Astrocyte of the cerebellum (primary cell): Measurements from ENCODE around the gene DIP2A.
"Not testable (repeated sequence)": the region's sequence is repeated elsewhere in the genome, so short reads cannot be mapped to it uniquely, and the experiment has no call there.

Source experiments
- DNase-seq: peaks from one replicate; pipeline ENCODE4 v3.0.0-alpha.2; 2011; ENCODE audit warnings: low read depth
- H3K4me3 ChIP-seq: 2 replicates; pipeline ENCODE4 v1.5.1; 2011; ENCODE audit warnings: mild to moderate bottlenecking, low read depth, low read length, moderate library complexity
- CTCF ChIP-seq: IDR thresholded peaks from 2 replicates; pipeline ENCODE4 v1.5.1; 2012; ENCODE audit warnings: low read length, low read depth, moderate library complexity, mild to moderate bottlenecking; ENCODE audit errors: missing control alignments
- in situ Hi-C: cut with HindIII; loops from 2 replicates; pipeline ENCODE4 v1.10.0; 2017; ENCODE audit warnings: low sequenced_read_pairs

Gene DIP2A

GRCh38 chr21:46443910-46444309 lies 14.8 kb upstream of the DIP2A start:
- DNase-seq = no peak
- no peak for TF ChIP-seq CTCF
- H3K4me3 ChIP-seq = no peak overlapping the region
- in situ Hi-C loops = no loop called here

GRCh38 chr21:46448108-46448507 lies 10.6 kb upstream of the DIP2A start:
- TF ChIP-seq CTCF = no peak
- in situ Hi-C loops = no loop called here
- DNase-seq = no peak
- no peak overlapping the region for H3K4me3 ChIP-seq

GRCh38 chr21:46448855-46449254 lies 9.8 kb upstream of the DIP2A start:
- DNase-seq, H3K4me3 ChIP-seq, in situ Hi-C loops: not testable (repeated sequence)

GRCh38 chr21:46452710-46453109 lies 6.0 kb upstream of the DIP2A start:
- in situ Hi-C loops = no loop called here
- TF ChIP-seq CTCF = no peak
- H3K4me3 ChIP-seq = no peak overlapping the region
- DNase-seq = no peak

- no peak overlapping the region for H3K4me3 ChIP-seq
- DNase-seq = no peak
- no peak for TF ChIP-seq CTCF
- in situ Hi-C loops = no loop called here
Observed at GRCh38 chr21:46454142-46454541, 4.5 kb upstream of the DIP2A start.

- H3K4me3 ChIP-seq = no peak overlapping the region
- no peak for TF ChIP-seq CTCF
- DNase-seq = no peak
- in situ Hi-C loops = no loop called here
Observed at GRCh38 chr21:46454634-46455390, 3.9 kb upstream of the DIP2A start.

GRCh38 chr21:46455575-46456385 lies 2.9 kb upstream of the DIP2A start:
- no peak overlapping the region for H3K4me3 ChIP-seq
- DNase-seq = peak; percentile 39
- TF ChIP-seq CTCF = no peak
- in situ Hi-C loops = no loop called here
